Measurements from ENCODE around the gene MRGPRX2. TPM values are rescaled to one million over a fixed set of nuclear protein-coding genes. Genes with fewer than 3 reads are reported as not detected.

The MRGPRX2 gene
- total RNA-seq, 2 donors from 2014 or later = not detected

DNA sequence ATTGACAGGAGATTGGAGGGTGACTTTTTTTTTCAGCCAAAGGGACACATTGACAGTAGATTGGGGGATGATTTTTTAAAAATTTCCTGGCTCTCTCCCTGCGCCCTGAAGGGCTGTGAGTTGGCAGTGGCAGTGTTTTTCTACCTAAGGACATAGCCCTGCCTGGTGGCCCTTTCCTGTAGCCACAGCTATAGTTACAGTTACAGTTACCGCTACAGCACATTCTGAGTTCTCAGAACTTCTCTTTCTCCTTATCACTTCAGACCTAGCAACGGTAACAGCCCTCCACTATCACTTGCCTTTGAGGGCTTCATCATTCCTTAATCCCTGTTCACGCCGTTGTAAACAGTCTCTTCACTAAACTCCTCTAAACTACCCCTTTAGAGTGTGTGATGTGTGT, 684 bp downstream of the MRGPRX2 start:
- Histone ChIP-seq H3K4me3 (no peak overlapping the region), H3K27me3 (no peaks in the 10 kb centered on the region), H3K9me3 (no peaks in the 10 kb centered on the region), H3K27ac (no peak overlapping the region), H3K4me1 (no peaks in the 10 kb centered on the region), H3K36me3 (no peaks in the 10 kb centered on the region), H3K9ac (ENCODE audit: low read depth in 2 of 2, low read length in 2 of 2) (no peak overlapping the region)
- TF ChIP-seq, protein P1, sequence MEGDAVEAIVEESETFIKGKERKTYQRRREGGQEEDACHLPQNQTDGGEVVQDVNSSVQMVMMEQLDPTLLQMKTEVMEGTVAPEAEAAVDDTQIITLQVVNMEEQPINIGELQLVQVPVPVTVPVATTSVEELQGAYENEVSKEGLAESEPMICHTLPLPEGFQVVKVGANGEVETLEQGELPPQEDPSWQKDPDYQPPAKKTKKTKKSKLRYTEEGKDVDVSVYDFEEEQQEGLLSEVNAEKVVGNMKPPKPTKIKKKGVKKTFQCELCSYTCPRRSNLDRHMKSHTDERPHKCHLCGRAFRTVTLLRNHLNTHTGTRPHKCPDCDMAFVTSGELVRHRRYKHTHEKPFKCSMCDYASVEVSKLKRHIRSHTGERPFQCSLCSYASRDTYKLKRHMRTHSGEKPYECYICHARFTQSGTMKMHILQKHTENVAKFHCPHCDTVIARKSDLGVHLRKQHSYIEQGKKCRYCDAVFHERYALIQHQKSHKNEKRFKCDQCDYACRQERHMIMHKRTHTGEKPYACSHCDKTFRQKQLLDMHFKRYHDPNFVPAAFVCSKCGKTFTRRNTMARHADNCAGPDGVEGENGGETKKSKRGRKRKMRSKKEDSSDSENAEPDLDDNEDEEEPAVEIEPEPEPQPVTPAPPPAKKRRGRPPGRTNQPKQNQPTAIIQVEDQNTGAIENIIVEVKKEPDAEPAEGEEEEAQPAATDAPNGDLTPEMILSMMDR (IDR thresholded peaks at IDR 0.05) = no peak
- no peak for DNase-seq
- intact Hi-C loops (cut with DNase I) = loop anchor here (10.0 kb wide), 1 partner anchor 845 kb away; no protein-coding TSS in a partner anchor

DNA sequence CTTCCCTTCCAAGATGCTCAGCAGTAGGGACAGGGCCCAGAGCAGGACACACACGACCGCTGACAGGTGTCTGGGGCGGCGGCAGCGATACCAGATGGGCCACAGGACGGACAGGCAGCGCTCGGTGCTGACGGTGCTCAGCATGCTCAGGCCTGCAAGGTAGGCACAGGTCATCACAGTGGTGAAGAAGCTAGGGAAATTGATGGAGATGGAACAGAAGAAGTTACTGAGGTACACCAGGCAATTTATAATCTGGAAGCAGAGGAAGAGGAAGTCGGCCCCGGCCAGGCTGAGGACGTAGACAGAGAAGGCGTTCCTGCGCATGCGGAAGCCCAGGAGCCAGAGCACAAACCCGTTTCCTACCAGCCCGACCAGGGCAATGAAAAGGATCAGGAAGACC, 4.6 kb downstream of the MRGPRX2 start:
- Histone ChIP-seq H3K9me3 (no peaks in the 10 kb centered on the region), H3K36me3 (no peaks in the 10 kb centered on the region), H3K27me3 (no peaks in the 10 kb centered on the region), H3K4me1 (no peaks in the 10 kb centered on the region), H3K4me3 (no peak overlapping the region), H3K27ac (no peak overlapping the region), H3K9ac (ENCODE audit: low read depth in 2 of 2, low read length in 2 of 2) (no peak overlapping the region)
- DNase-seq = no peak
- TF ChIP-seq, protein P1 (IDR thresholded peaks at IDR 0.05) = no peak
- intact Hi-C loops (cut with DNase I) = no loop called here

DNA sequence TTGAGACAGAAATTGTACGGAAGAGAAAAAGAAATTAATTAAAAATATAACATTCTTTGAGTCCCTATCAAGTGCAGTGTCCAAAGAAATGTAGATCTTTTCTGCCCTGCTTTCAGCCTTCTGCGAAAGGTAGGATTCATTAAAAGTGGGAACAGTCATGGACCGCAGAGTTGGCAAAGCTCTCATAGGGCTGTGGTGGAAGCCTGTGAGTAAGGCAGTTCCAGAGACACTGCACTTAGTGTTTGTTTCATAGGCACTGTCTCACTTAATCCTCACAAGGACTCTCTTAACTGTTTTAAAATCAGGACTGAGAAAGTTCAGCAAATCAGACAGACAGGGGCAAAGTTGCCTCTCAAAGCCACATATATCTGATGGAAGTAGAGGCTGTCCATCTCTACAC, 5.5 kb downstream of the MRGPRX2 start:
- H3K27me3 ChIP-seq = no peaks in the 10 kb centered on the region
- no peaks in the 10 kb centered on the region for H3K4me1 ChIP-seq
- H3K9ac ChIP-seq (ENCODE audit: low read depth in 2 of 2, low read length in 2 of 2) = no peak overlapping the region
- TF ChIP-seq, protein P1 (IDR thresholded peaks at IDR 0.05) = no peak
- H3K9me3 ChIP-seq = no peaks in the 10 kb centered on the region
- no peak overlapping the region for H3K27ac ChIP-seq
- H3K36me3 ChIP-seq = no peaks in the 10 kb centered on the region
- intact Hi-C loops (cut with DNase I) = no loop called here
- H3K4me3 ChIP-seq = no peak overlapping the region
- no peak for DNase-seq

DNA sequence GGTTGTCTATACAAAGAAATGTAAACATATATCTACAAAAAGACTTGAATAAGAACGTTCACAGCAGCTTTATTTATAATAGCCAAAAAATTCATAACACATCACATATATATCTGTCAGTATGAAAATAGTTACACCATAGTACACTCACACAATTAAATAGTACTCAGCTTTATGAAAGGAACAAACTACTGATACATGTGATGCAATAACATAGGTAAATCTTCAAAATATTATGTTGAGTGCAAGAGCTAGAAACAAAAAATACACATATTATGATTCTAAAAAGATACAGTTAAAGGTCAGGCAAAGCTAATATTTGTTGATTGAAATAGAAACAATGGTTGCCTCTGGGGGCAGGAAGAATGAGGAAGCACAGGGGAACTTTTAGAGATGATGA, 6.6 kb downstream of the MRGPRX2 start:
- H3K4me3 ChIP-seq = no peak overlapping the region
- H3K36me3 ChIP-seq = no peaks in the 10 kb centered on the region
- no peak overlapping the region for H3K9ac ChIP-seq (ENCODE audit: low read depth in 2 of 2, low read length in 2 of 2)
- H3K27me3 ChIP-seq = no peaks in the 10 kb centered on the region
- no peaks in the 10 kb centered on the region for H3K9me3 ChIP-seq
- no peak for DNase-seq
- no peaks in the 10 kb centered on the region for H3K4me1 ChIP-seq
- TF ChIP-seq, protein P1 (IDR thresholded peaks at IDR 0.05) = no peak
- intact Hi-C loops (cut with DNase I) = no loop called here
- no peak overlapping the region for H3K27ac ChIP-seq

DNA sequence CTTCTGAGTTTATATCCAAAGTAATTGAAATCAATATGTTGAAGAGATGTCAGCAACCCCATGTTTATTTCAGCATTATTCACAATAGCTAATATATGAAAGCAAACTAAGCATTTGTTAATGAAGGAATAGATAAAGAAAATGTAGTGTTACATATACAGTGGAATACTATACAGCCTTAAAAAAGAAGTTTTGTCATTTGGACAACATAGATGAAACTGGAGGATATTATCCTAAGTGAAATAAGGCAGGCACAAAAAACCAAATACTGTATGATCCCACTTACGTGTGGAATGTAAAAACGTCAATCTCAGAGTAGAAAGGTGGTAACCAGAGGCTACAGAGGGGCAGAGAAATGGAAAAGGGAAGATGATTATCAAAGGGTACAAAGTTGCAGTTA, 10.2 kb downstream of the MRGPRX2 start:
- TF ChIP-seq, protein P1 (IDR thresholded peaks at IDR 0.05) = no peak
- Histone ChIP-seq H3K4me3 (no peak overlapping the region), H3K4me1 (no peaks in the 10 kb centered on the region), H3K36me3 (no peaks in the 10 kb centered on the region), H3K9me3 (no peaks in the 10 kb centered on the region), H3K9ac (ENCODE audit: low read depth in 2 of 2, low read length in 2 of 2) (no peak overlapping the region), H3K27ac (no peak overlapping the region), H3K27me3 (no peaks in the 10 kb centered on the region)
- intact Hi-C loops (cut with DNase I) = no loop called here
- no peak for DNase-seq

DNA sequence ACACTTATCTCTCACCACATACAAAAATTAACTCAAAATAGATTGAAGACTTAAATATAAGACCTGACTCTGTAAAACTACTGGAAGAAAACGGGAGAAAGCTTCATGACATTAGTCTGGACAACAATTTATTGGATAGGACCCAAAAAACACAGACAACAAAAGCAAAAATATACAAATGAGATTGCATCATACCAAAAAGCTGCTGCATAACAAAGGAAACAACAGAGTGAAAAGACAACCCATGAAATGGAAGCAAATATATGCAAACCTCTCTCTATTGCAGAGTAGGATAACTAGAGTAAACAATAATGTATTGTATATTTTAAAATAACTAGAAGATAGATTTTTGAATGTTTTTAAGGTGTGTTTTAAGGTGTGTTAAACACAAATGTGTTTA, 11.2 kb downstream of the MRGPRX2 start:
- Histone ChIP-seq H3K9me3 (no peaks in the 10 kb centered on the region), H3K27ac (no peak overlapping the region), H3K4me1 (no peaks in the 10 kb centered on the region), H3K4me3 (no peak overlapping the region), H3K9ac (ENCODE audit: low read depth in 2 of 2, low read length in 2 of 2) (no peak overlapping the region), H3K27me3 (no peaks in the 10 kb centered on the region), H3K36me3 (no peaks in the 10 kb centered on the region)
- TF ChIP-seq, protein P1 (IDR thresholded peaks at IDR 0.05) = no peak
- no peak for DNase-seq
- intact Hi-C loops (cut with DNase I) = no loop called here

Measured in colonic mucosa (tissue), 4 donors.